HepG2 (cell line): ENCODE data around the gene DNAJC12. TPM values are rescaled to one million over a fixed set of nuclear protein-coding genes. Genes with fewer than 3 reads are reported as not detected.
A peak's percentile ranks its signal among the peaks of the same experiment; 100 is the strongest.

Experiments used
- EP300 ChIP-seq, 3 experiments: sonication (generic) in 1 of 3; formaldehyde crosslinking in 1 of 3; IDR thresholded peaks; 2 replicates each; pipeline versions ENCODE4 v1.5.1 to v1.6.1; 2011 to 2020; ENCODE audit warnings: low read depth in 2 of 3, low read length in 2 of 3, borderline replicate concordance in 1 of 3, improper control_type of control experiment in 1 of 3, mild to moderate bottlenecking in 1 of 3, missing genetic modification reagents in 1 of 3, moderate library complexity in 1 of 3
- FOXC1 ChIP-seq: sonication (generic); formaldehyde crosslinking; IDR thresholded peaks from 2 replicates; pipeline ENCODE4 v1.8.0; 2022; ENCODE audit warnings: mild to moderate bottlenecking, missing genetic modification reagents, borderline replicate concordance
- FOXO1 ChIP-seq: sonication (generic); formaldehyde crosslinking; IDR thresholded peaks from 2 replicates; pipeline ENCODE4 v1.4.0; 2020; ENCODE audit warnings: missing genetic modification reagents
- ISL2 ChIP-seq: sonication (generic); formaldehyde crosslinking; IDR thresholded peaks from 2 replicates; pipeline ENCODE4 v1.5.0; 2020; ENCODE audit warnings: missing genetic modification reagents
- KAT7 ChIP-seq: IDR thresholded peaks from 2 replicates; pipeline ENCODE4 v1.6.1; 2018; ENCODE audit warnings: borderline replicate concordance, missing compliant biosample characterization
- MED1 ChIP-seq: sonication (generic); formaldehyde crosslinking; IDR thresholded peaks from 2 replicates; pipeline ENCODE4 v1.4.0; 2020; ENCODE audit warnings: missing genetic modification reagents
- NKX3-1 ChIP-seq: sonication (generic); formaldehyde crosslinking; IDR thresholded peaks from 2 replicates; pipeline ENCODE4 v1.5.0; 2020; ENCODE audit warnings: missing genetic modification reagents
- NR2C2 ChIP-seq: sonication (generic); formaldehyde crosslinking; IDR thresholded peaks from 2 replicates; pipeline ENCODE4 v1.4.0; 2020; ENCODE audit warnings: missing genetic modification reagents, mild to moderate bottlenecking, moderate library complexity, borderline replicate concordance
- PCBP1 ChIP-seq: fragments of 200-400 bp; formaldehyde crosslinking; IDR thresholded peaks from 2 replicates; pipeline ENCODE4 v1.6.1; 2017; ENCODE audit warnings: mild to moderate bottlenecking, low read depth, low read length, borderline replicate concordance
- REL ChIP-seq: sonication (generic); formaldehyde crosslinking; conservative IDR thresholded peaks from 2 replicates; pipeline ENCODE4 v1.8.0; 2022; ENCODE audit warnings: mild to moderate bottlenecking, missing genetic modification reagents, moderate library complexity
- RELA ChIP-seq: sonication (generic); formaldehyde crosslinking; IDR thresholded peaks from 2 replicates; pipeline ENCODE4 v1.4.0; 2020; ENCODE audit warnings: missing genetic modification reagents
- SKIL ChIP-seq: sonication (generic); formaldehyde crosslinking; IDR thresholded peaks from 2 replicates; pipeline ENCODE4 v1.8.0; 2022; ENCODE audit warnings: missing genetic modification reagents, mild to moderate bottlenecking, moderate library complexity, borderline replicate concordance
- STAG1 ChIP-seq: sonication (generic); formaldehyde crosslinking; IDR thresholded peaks from 2 replicates; pipeline ENCODE4 v1.4.0; 2020; ENCODE audit warnings: missing genetic modification reagents
- ZBTB14 ChIP-seq: sonication (generic); formaldehyde crosslinking; IDR thresholded peaks from 2 replicates; pipeline ENCODE4 v1.4.0; 2020; ENCODE audit warnings: missing genetic modification reagents
- ZNF143 ChIP-seq: sonication (generic); formaldehyde crosslinking; IDR thresholded peaks from 2 replicates; pipeline ENCODE4 v1.4.0; 2020; ENCODE audit warnings: missing genetic modification reagents
- ZNF331 ChIP-seq: sonication (generic); formaldehyde crosslinking; IDR thresholded peaks from 2 replicates; pipeline ENCODE4 v1.4.0; 2020; ENCODE audit warnings: missing genetic modification reagents
- ZNF350 ChIP-seq: sonication (generic); formaldehyde crosslinking; IDR thresholded peaks from 2 replicates; pipeline ENCODE4 v1.4.0; 2020; ENCODE audit warnings: mild to moderate bottlenecking, low read depth, missing genetic modification reagents, borderline replicate concordance
- ZNF558 ChIP-seq: sonication (generic); formaldehyde crosslinking; IDR thresholded peaks from 2 replicates; pipeline ENCODE4 v1.9.0; 2022; ENCODE audit warnings: mild to moderate bottlenecking, missing genetic modification reagents, borderline replicate concordance
- ZNF574 ChIP-seq: sonication (generic); formaldehyde crosslinking; IDR thresholded peaks from 2 replicates; pipeline ENCODE4 v1.4.0; 2020; ENCODE audit warnings: missing genetic modification reagents
- ZNF605 ChIP-seq: sonication (generic); formaldehyde crosslinking; IDR thresholded peaks from 2 replicates; pipeline ENCODE4 v1.8.0; 2022; ENCODE audit warnings: mild to moderate bottlenecking, missing genetic modification reagents
- ZNF709 ChIP-seq: sonication (generic); formaldehyde crosslinking; IDR thresholded peaks from 2 replicates; pipeline ENCODE4 v1.5.0; 2020; ENCODE audit warnings: mild to moderate bottlenecking, missing genetic modification reagents
- ZNF740 ChIP-seq: sonication (generic); formaldehyde crosslinking; IDR thresholded peaks from 2 replicates; pipeline ENCODE4 v1.4.0; 2020; ENCODE audit warnings: missing genetic modification reagents
- ZNF891 ChIP-seq: sonication (generic); formaldehyde crosslinking; IDR thresholded peaks from 2 replicates; pipeline ENCODE4 v1.5.0; 2020; ENCODE audit warnings: mild to moderate bottlenecking, missing genetic modification reagents
- polyA plus RNA-seq, 8 experiments: library from polyadenylated mRNA; depleted of rRNA in 3 of 8; stranded (reverse) in 7 of 8; unstranded in 1 of 8; fragments of >200 nt; fragmentation: Illumina TruSeq in 4 of 8; extraction: Trizol in 4 of 8; gene quantifications; 2 replicates each; pipeline versions ENCODE4 v1.2.1 to v1.2.3, GENCODE V29; 2011 to 2016; ENCODE audit warnings: low read depth in 4 of 8, missing spikeins in 1 of 8, mixed read lengths in 1 of 8; ENCODE audit not compliant: insufficient read depth in 1 of 8
- total RNA-seq, 5 experiments: library from RNA; depleted of rRNA; stranded (reverse); fragments of >200 nt; fragmentation: Illumina TruSeq; extraction: Trizol; gene quantifications; 2 replicates each; pipeline ENCODE4 v1.2.3, GENCODE V29; 2016; ENCODE audit warnings: low read depth in 1 of 5

The DNAJC12 gene
- total and polyA plus RNA-seq, 2 of the 13 experiments (the other 11 are each of a cell fraction or from before 2014, with no cell fraction given): 11.6 to 43.9 TPM

- peak; percentile 90 for TF ChIP-seq ZNF574 (CRISPR knock-in tag)
- TF ChIP-seq REL (CRISPR knock-in tag): peak; percentile 13; the same call in 1 of the 2 replicates
- TF ChIP-seq PCBP1: 0 out of 2 replicates have a peak, but pooled peaks have one; percentile 44
- no peak for TF ChIP-seq MED1 (CRISPR knock-in tag)
- TF ChIP-seq NR2C2 (CRISPR knock-in tag): no peak
- peak; percentile 56; the same call in 1 of the 2 replicates for TF ChIP-seq KAT7
- no peak for TF ChIP-seq FOXC1
- no peak; the same call in 1 of the 2 replicates for TF ChIP-seq ISL2 (CRISPR knock-in tag)
- TF ChIP-seq ZBTB14 (CRISPR knock-in tag): no peak
- peak; percentile 50; the same call in 1 of the 2 replicates for TF ChIP-seq ZNF891
- TF ChIP-seq ZNF143: no peak
- no peak for TF ChIP-seq FOXO1 (CRISPR knock-in tag)
- TF ChIP-seq ZNF558 (CRISPR knock-in tag): 0 out of 2 replicates have a peak, but pooled peaks have one; percentile 3
- no peak for TF ChIP-seq SKIL (CRISPR knock-in tag)
- TF ChIP-seq RELA (CRISPR knock-in tag): no peak
- no peak for TF ChIP-seq ZNF740 (CRISPR knock-in tag)
- no peak for TF ChIP-seq NKX3-1 (CRISPR knock-in tag)
- TF ChIP-seq STAG1: no peak
- peak; percentile 19; the same call in 1 of the 2 replicates for TF ChIP-seq ZNF605
- TF ChIP-seq ZNF331 (CRISPR knock-in tag): no peak; the same call in 1 of the 2 replicates
- no peak for TF ChIP-seq ZNF709 (CRISPR knock-in tag)
- no peak for TF ChIP-seq EP300 (IDR thresholded peaks at IDR 0.05; ENCODE audit: low read depth in 2 of 2, low read length in 2 of 2)
- no peak for TF ChIP-seq EP300 (CRISPR knock-in tag; IDR thresholded peaks at IDR 0.05; ENCODE audit: borderline replicate concordance)
- TF ChIP-seq ZNF350 (CRISPR knock-in tag): no peak
Measured at GRCh38 chr10:67884842-67885670, 47.1 kb upstream of the DNAJC12 start (continued).
